ENCODE data around the gene MLPH.

- TF ChIP-seq POLR2A (IDR thresholded peaks at IDR 0.05): no peak
- TF ChIP-seq, protein P1, sequence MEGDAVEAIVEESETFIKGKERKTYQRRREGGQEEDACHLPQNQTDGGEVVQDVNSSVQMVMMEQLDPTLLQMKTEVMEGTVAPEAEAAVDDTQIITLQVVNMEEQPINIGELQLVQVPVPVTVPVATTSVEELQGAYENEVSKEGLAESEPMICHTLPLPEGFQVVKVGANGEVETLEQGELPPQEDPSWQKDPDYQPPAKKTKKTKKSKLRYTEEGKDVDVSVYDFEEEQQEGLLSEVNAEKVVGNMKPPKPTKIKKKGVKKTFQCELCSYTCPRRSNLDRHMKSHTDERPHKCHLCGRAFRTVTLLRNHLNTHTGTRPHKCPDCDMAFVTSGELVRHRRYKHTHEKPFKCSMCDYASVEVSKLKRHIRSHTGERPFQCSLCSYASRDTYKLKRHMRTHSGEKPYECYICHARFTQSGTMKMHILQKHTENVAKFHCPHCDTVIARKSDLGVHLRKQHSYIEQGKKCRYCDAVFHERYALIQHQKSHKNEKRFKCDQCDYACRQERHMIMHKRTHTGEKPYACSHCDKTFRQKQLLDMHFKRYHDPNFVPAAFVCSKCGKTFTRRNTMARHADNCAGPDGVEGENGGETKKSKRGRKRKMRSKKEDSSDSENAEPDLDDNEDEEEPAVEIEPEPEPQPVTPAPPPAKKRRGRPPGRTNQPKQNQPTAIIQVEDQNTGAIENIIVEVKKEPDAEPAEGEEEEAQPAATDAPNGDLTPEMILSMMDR (IDR thresholded peaks at IDR 0.05 in 8 of 11, conservative IDR thresholded peaks at IDR 0.05 in 3 of 11): no peak
These were observed 114.5 kb downstream of the MLPH start for GRCh38 chr2:237601453-237602116.
